ENCODE measurements around the gene ACP7. TPM values are rescaled to one million over a fixed set of nuclear protein-coding genes. Genes with fewer than 3 reads are reported as not detected.
A peak's percentile ranks its signal among the peaks of the same experiment; 100 is the strongest.

ACP7 gene
- total and polyA plus RNA-seq, 2 donors (not counting 3 experiments of a cell fraction or from before 2014, with no cell fraction given): 0.04 to 0.49 TPM

DNA sequence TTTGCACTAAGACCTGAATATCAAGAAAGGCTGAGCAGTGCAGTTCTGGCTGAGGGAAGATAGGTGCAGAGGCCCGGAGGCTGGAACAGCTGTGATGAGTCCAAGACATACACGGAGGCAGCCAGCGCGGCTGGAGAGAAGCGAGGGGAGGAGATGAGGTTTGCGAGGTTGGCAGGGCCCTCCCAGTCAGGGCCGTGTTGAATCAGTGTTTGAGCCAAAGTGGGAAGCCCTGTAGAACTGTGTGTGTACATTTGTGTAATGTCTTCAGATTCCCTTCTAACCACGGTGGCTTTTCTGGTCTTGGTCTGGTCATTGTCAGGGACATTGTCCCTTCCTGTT, 76.3 kb downstream of the ACP7 start:
- CTCF ChIA-PET: no interaction called here
- TF ChIP-seq GATA2 (IDR thresholded peaks at IDR 0.05; ENCODE audit: insufficient read depth, insufficient read length, low read depth, low read length): no peak
- TF ChIP-seq EZH2 (IDR thresholded peaks at IDR 0.05; ENCODE audit: borderline replicate concordance, low read depth, low read length, severe bottlenecking): no peak
- TF ChIP-seq POLR2AphosphoS5 (IDR thresholded peaks at IDR 0.05; ENCODE audit: insufficient read depth, low read depth, low read length): no peak
- H3K27me3 ChIP-seq (ENCODE audit: control insufficient read depth in 2 of 2, insufficient read depth in 2 of 2, low read length in 2 of 2): no peaks in the 10 kb centered on the region
- no peak overlapping the region for H3K27ac ChIP-seq (ENCODE audit: insufficient read depth, low read depth, low read length)
- DNase-seq (ENCODE audit: low read depth, low spot score) (peak; percentile 13), FAIRE-seq (peak; percentile 59)
- H3K9me1 ChIP-seq (replicated peaks; ENCODE audit: control insufficient read depth, extremely low read depth, insufficient read depth, low read length): no peaks in the 10 kb centered on the region
- H3K4me1 ChIP-seq (ENCODE audit: control insufficient read depth, extremely low read depth, insufficient read depth, low read length): peaks cover 9% of the 10 kb centered on the region
- no peak overlapping the region for H2AFZ ChIP-seq (ENCODE audit: low read depth, low read length)
- no peak overlapping the region for H3K4me2 ChIP-seq (ENCODE audit: insufficient read depth, low read length)
- BruUV-seq (replicated peaks): no TSS peak
- dilution Hi-C loops (cut with MboI; ENCODE audit: extremely low pct_ligation_motif_present, low sequenced_read_pairs) (no loop called here), intact Hi-C loops (cut with micrococcal nuclease) (no loop called here)
- peaks cover 30% of the 10 kb centered on the region for H3K79me2 ChIP-seq (ENCODE audit: control insufficient read depth, insufficient read depth, low read length)
- POLR2A ChIA-PET: no interaction called here
- no peak overlapping the region for H3K9ac ChIP-seq (replicated peaks; ENCODE audit: extremely low read depth, insufficient read depth, low read length)
- H3K9me3 ChIP-seq (replicated peaks; ENCODE audit: control insufficient read depth, insufficient read depth, low read length): no peaks in the 10 kb centered on the region
- no peaks in the 10 kb centered on the region for H4K20me1 ChIP-seq (replicated peaks; ENCODE audit: control insufficient read depth, extremely low read depth, insufficient read depth, low read length)
- no peak overlapping the region for H3K4me3 ChIP-seq (replicated peaks in 1 of 3; ENCODE audit: insufficient read depth in 1 of 3, low read depth in 1 of 3, low read length in 3 of 3)
- no peaks in the 10 kb centered on the region for H3K36me3 ChIP-seq (ENCODE audit: control insufficient read depth in 2 of 2, extremely low read depth in 1 of 2, insufficient read depth in 2 of 2, low read length in 2 of 2)

Other genes starting within 250 kb of the ACP7 start
- gene HNRNPL, start 234.4 kb upstream of the ACP7 start, total RNA-seq: 427 and 451 TPM in 2 replicates
- gene HNRNPL, start 234.4 kb upstream of the ACP7 start, polyA plus RNA-seq: 243 and 305 TPM in 2 replicates
- gene RINL, start 206.1 kb upstream of the ACP7 start, total RNA-seq: 6.6 and 10.1 TPM in 2 replicates
- 4.7 and 5.3 TPM in 2 replicates for gene RINL, start 206.1 kb upstream of the ACP7 start, polyA plus RNA-seq
- gene SIRT2, start 184.8 kb upstream of the ACP7 start, total RNA-seq: 46.3 and 47.6 TPM in 2 replicates
- gene SIRT2, start 184.8 kb upstream of the ACP7 start, polyA plus RNA-seq: 72.5 and 76.4 TPM in 2 replicates
- 24.3 and 25.0 TPM in 2 replicates for gene NFKBIB, start 184.4 kb upstream of the ACP7 start, total RNA-seq
- gene NFKBIB, start 184.4 kb upstream of the ACP7 start, polyA plus RNA-seq: 30.8 and 39.6 TPM in 2 replicates
- not detected in 2 replicates for gene CCER2, start 172.2 kb upstream of the ACP7 start, total RNA-seq
- gene CCER2, start 172.2 kb upstream of the ACP7 start, polyA plus RNA-seq: 0.07 TPM in 1 of 2 replicates, not detected in the other
- gene SARS2, start 153.6 kb upstream of the ACP7 start, total RNA-seq: 38.5 and 40.3 TPM in 2 replicates
- 43.7 and 58.6 TPM in 2 replicates for gene SARS2, start 153.6 kb upstream of the ACP7 start, polyA plus RNA-seq
- 46.0 and 49.3 TPM in 2 replicates for gene MRPS12, start 153.4 kb upstream of the ACP7 start, total RNA-seq
- gene MRPS12, start 153.4 kb upstream of the ACP7 start, polyA plus RNA-seq: 86.3 and 127 TPM in 2 replicates
- 23.8 and 24.4 TPM in 2 replicates for gene FBXO17, start 108.6 kb upstream of the ACP7 start, total RNA-seq
- 21.8 and 24.3 TPM in 2 replicates for gene FBXO17, start 108.6 kb upstream of the ACP7 start, polyA plus RNA-seq
- 4.2 and 6.5 TPM in 2 replicates for gene FBXO27, start 51.8 kb upstream of the ACP7 start, total RNA-seq
- 3.5 and 4.9 TPM in 2 replicates for gene FBXO27, start 51.8 kb upstream of the ACP7 start, polyA plus RNA-seq
- 49.6 and 55.4 TPM in 2 replicates for gene PAK4, start 41.4 kb downstream of the ACP7 start, total RNA-seq
- 39.8 and 48.4 TPM in 2 replicates for gene PAK4, start 41.4 kb downstream of the ACP7 start, polyA plus RNA-seq
- gene NCCRP1, start 112.6 kb downstream of the ACP7 start, total RNA-seq: not detected in 2 replicates
- 0.06 TPM in 1 of 2 replicates, not detected in the other for gene NCCRP1, start 112.6 kb downstream of the ACP7 start, polyA plus RNA-seq
- gene SYCN, start 119.9 kb downstream of the ACP7 start, total RNA-seq: not detected in 2 replicates
- gene SYCN, start 119.9 kb downstream of the ACP7 start, polyA plus RNA-seq: not detected in 2 replicates
- gene IFNL3, start 160.6 kb downstream of the ACP7 start, total RNA-seq: not detected in 2 replicates
- gene IFNL3, start 160.6 kb downstream of the ACP7 start, polyA plus RNA-seq: not detected in 2 replicates
- not detected in 2 replicates for gene IFNL4, start 164.5 kb downstream of the ACP7 start, total RNA-seq
- gene IFNL4, start 164.5 kb downstream of the ACP7 start, polyA plus RNA-seq: not detected in 2 replicates
- not detected in 2 replicates for gene IFNL2, start 184.0 kb downstream of the ACP7 start, total RNA-seq
- not detected in 2 replicates for gene IFNL2, start 184.0 kb downstream of the ACP7 start, polyA plus RNA-seq
- not detected in 2 replicates for gene IFNL1, start 212.0 kb downstream of the ACP7 start, total RNA-seq
- gene IFNL1, start 212.0 kb downstream of the ACP7 start, polyA plus RNA-seq: not detected in 2 replicates
- 1.4 and 1.5 TPM in 2 replicates for gene LRFN1, start 236.5 kb downstream of the ACP7 start, total RNA-seq
- gene LRFN1, start 236.5 kb downstream of the ACP7 start, polyA plus RNA-seq: 0.38 and 0.39 TPM in 2 replicates